K562 (cell line): ENCODE data around the gene RAB5A. TPM values are rescaled to one million over a fixed set of nuclear protein-coding genes. Genes with fewer than 3 reads are reported as not detected.

Experiments used
- FOXJ3 ChIP-seq: sonication (generic); formaldehyde crosslinking; IDR thresholded peaks from 2 replicates; pipeline ENCODE4 v1.4.0; 2020; ENCODE audit warnings: mild to moderate bottlenecking, missing genetic modification reagents
- FOXP4 ChIP-seq: sonication (generic); formaldehyde crosslinking; IDR thresholded peaks from 2 replicates; pipeline ENCODE4 v1.8.0; 2022; ENCODE audit warnings: mild to moderate bottlenecking, missing genetic modification reagents, borderline replicate concordance
- IRF1 ChIP-seq: sonication (generic); formaldehyde crosslinking; IDR thresholded peaks from 2 replicates; pipeline ENCODE4 v1.8.0; 2022; ENCODE audit warnings: missing genetic modification reagents, mild to moderate bottlenecking, borderline replicate concordance
- JUND ChIP-seq, 2 experiments: IDR thresholded peaks; 2 replicates in 1 of 2; 3 replicates in 1 of 2; pipeline ENCODE4 v1.6.1; 2011; ENCODE audit warnings: borderline replicate concordance in 2 of 2, low read depth in 2 of 2, low read length in 2 of 2, improper control_type of control experiment in 1 of 2, missing biosample characterization in 1 of 2, missing genetic modification characterization in 1 of 2, missing genetic modification reagents in 1 of 2
- MTF1 ChIP-seq: fragments of 250-450 bp; sonication (Bioruptor Pico); IDR thresholded peaks from 2 replicates; pipeline ENCODE4 v1.9.0; 2021; ENCODE audit warnings: moderate library complexity, mild to moderate bottlenecking, inconsistent platforms, borderline replicate concordance
- RFX7 ChIP-seq: fragments of 250-450 bp; sonication (Bioruptor Pico); IDR thresholded peaks from 2 replicates; pipeline ENCODE4 v1.5.1; 2021; ENCODE audit warnings: mild to moderate bottlenecking
- RREB1 ChIP-seq: fragments of 250-450 bp; sonication (Bioruptor Pico); IDR thresholded peaks from 2 replicates; pipeline ENCODE4 v1.4.0; 2020
- TARDBP ChIP-seq: fragments of 450-650 bp; IDR thresholded peaks from 2 replicates; pipeline ENCODE4 v1.6.1; 2016
- ZBTB49 ChIP-seq: sonication (generic); formaldehyde crosslinking; IDR thresholded peaks from 2 replicates; pipeline ENCODE4 v1.8.0; 2022; ENCODE audit warnings: missing genetic modification reagents, mild to moderate bottlenecking, borderline replicate concordance
- ZNF24 ChIP-seq: fragments of 450-650 bp; IDR thresholded peaks from 2 replicates; pipeline ENCODE4 v1.6.1; 2016
- ZNF316 ChIP-seq: fragments of 450-650 bp; IDR thresholded peaks from 2 replicates; pipeline ENCODE4 v1.6.1; 2016
- ZNF57 ChIP-seq: fragments of 450-650 bp; formaldehyde crosslinking; IDR thresholded peaks from 2 replicates; pipeline ENCODE4 v1.4.0; 2020; ENCODE audit warnings: mild to moderate bottlenecking, moderate library complexity
- ZNF79 ChIP-seq: fragments of 250-450 bp; sonication (Bioruptor Pico); IDR thresholded peaks from 2 replicates; pipeline ENCODE4 v1.4.0; 2020; ENCODE audit warnings: low read depth, mild to moderate bottlenecking, moderate library complexity
- polyA plus RNA-seq, 8 experiments: library from polyadenylated mRNA; depleted of rRNA in 4 of 8; stranded (reverse) in 5 of 8; unstranded in 3 of 8; fragments of >200 nt; fragmentation: Nextera tagmentation in 2 of 8; fragmentation: Illumina TruSeq in 1 of 8; extraction: Ambion mirVana in 2 of 8; extraction: Trizol in 1 of 8; gene quantifications; 2 replicates each; pipeline versions ENCODE4 v1.2.1 to v1.2.3, GENCODE V29; 2011 to 2014; ENCODE audit warnings: inconsistent platforms in 1 of 8, missing spikeins in 1 of 8
- total RNA-seq, 7 experiments: library from RNA; depleted of rRNA in 6 of 7; stranded (reverse); fragments of >200 nt in 6 of 7; fragmentation: Illumina TruSeq in 2 of 7; extraction: Trizol in 2 of 7; gene quantifications; 2 replicates each; pipeline versions ENCODE4 v1.2.1 to v1.2.3, GENCODE V29; 2011 to 2021; ENCODE audit warnings: low replicate concordance in 1 of 7

Gene RAB5A
- total and polyA plus RNA-seq, 9 of the 15 experiments (the other 6 are each of a cell fraction or from before 2014, with no cell fraction given) = 28.3 to 64.2 (median 49.0) TPM

GRCh38 chr3:20022954-20023622 lies 76.2 kb downstream of the RAB5A start (continued):
- peak; percentile 88; the same call in 1 of the 2 replicates for TF ChIP-seq TARDBP
- no peak for TF ChIP-seq RREB1
- TF ChIP-seq ZNF316 = no peak
- 0 out of 2 replicates have a peak, but pooled peaks have one; percentile 23 for TF ChIP-seq IRF1
- TF ChIP-seq FOXJ3 (CRISPR knock-in tag) = no peak
- TF ChIP-seq ZNF24 = peak; percentile 30; the same call in 1 of the 2 replicates
- no peak for TF ChIP-seq ZNF57
- TF ChIP-seq FOXP4 (CRISPR knock-in tag) = no peak
- TF ChIP-seq MTF1 (CRISPR knock-in tag) = no peak
- TF ChIP-seq JUND (IDR thresholded peaks at IDR 0.05; ENCODE audit: borderline replicate concordance, low read depth, low read length) = peak; percentile 97
- peak; percentile 96; the same call in 2 of the 3 replicates for TF ChIP-seq JUND (tag; IDR thresholded peaks at IDR 0.05; ENCODE audit: borderline replicate concordance, low read depth, low read length)
- no peak for TF ChIP-seq ZNF79 (CRISPR knock-in tag)
- no peak for TF ChIP-seq ZBTB49
- TF ChIP-seq RFX7 = no peak
